ENCODE data around the gene GPR78.

Gene GPR78

DNA sequence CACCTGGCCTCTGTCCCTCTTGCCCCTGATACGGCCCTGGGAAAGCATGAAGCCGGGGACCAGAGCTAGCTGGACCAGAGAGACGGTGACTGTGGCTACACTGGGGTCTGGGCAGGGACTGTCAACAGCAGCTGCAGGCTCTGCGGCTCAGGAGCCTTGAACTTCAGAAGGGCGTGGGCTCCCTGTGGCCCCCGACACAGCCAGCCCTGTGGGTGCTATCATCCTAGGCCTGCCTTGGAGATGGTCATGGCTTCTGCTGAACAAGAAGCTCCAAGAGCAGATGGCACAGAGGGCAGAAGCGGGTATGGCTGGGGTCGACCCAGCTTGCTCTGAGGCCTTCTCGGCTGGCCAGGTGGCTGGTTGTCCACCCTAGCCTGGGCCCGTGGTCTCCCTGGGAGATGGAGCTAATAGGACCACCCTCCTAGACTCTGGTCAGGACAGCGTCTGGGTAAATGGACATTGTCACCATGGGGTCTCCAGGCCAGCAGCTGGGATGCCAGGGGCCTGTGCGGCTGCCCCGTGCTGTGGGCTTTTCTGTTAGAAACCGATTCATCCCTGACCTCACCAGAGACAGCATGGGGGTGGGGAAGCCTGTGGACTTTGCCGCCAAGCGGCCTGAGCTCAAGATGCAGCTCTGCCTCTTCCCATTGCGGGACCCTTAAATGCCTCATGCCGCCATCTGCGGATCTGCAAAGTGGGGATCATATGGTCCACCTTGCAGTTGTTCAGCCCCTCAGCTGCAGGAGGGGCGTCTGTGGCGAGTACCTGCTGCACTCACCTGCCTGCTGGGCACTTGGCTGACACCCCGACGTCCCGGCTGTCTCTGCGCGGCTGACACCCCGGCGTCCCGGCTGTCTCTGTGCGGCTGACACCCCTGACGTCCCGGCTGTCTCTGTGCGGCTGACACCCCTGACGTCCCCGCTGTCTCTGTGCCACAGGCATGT lies 33.5 kb downstream of the GPR78 start:
- no peak for TF ChIP-seq CTCF (IDR thresholded peaks at IDR 0.05; ENCODE audit: insufficient read depth, missing control alignments)
- no peak for FAIRE-seq
- no peak for DNase-seq (ENCODE audit: insufficient read length, low spot score)

- TF ChIP-seq CTCF (IDR thresholded peaks at IDR 0.05; ENCODE audit: insufficient read depth, missing control alignments) = no peak
- no peak for FAIRE-seq
- DNase-seq (ENCODE audit: insufficient read length, low spot score) = no peak
Measured at GRCh38 chr4:8614365-8615193, 34.4 kb downstream of the GPR78 start.

- TF ChIP-seq CTCF (IDR thresholded peaks at IDR 0.05; ENCODE audit: insufficient read depth, missing control alignments) = no peak
- DNase-seq (ENCODE audit: insufficient read length, low spot score) = no peak
- FAIRE-seq = no peak
Measured at GRCh38 chr4:8615366-8615765, 35.2 kb downstream of the GPR78 start.

- no peak for DNase-seq (ENCODE audit: insufficient read length, low spot score)
- TF ChIP-seq CTCF (IDR thresholded peaks at IDR 0.05; ENCODE audit: insufficient read depth, missing control alignments) = no peak
- FAIRE-seq = no peak
Measured at GRCh38 chr4:8615921-8616787, 36.0 kb downstream of the GPR78 start.

DNA sequence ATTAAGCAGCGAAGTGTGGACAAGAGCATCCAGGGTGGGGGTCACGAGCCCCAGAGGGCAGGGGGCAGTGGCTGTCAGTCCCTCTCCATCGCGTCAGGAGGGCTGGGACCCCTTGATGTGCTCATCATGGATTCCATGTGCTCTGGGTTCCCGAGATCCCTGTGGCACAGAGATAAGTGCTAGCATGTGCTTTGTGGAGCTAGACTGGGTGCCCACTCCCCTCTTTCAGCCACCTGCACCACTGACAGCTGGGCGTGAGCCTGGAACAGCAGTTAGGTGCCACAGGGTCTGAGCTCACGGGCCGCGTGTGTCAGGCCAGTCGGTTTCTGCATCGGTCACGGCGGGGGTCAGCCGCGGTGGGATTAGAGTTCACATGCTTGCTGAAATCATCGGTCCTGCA lies 36.6 kb downstream of the GPR78 start:
- no peak for TF ChIP-seq CTCF (IDR thresholded peaks at IDR 0.05; ENCODE audit: insufficient read depth, missing control alignments)
- DNase-seq (ENCODE audit: insufficient read length, low spot score) = no peak

DNA sequence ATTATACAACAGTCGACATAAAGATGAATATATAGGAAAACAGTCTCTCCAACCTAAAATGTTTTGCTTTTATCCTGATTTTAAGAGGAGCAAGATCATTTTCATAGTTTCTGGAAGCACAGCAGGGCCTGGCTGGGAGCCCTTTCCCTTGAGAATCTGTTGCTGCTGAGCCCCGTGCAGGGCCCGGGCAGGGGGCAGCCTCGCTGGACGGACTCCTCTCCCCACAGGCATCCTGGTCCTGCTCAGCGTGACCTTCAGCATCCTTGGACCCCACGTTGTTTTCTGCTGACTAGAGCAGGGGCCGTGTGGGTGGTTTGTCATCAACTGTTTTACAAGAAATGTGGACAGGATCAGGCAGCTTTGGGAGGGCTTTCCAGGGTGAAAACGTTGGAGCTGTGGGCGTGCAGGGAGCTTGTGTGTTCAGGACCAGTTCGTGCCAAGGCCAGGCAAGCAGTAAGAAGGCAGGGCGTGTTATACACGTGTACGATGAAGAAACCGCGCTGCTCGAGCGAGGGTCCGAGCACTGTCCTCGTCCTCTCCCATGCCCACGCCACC lies 37.4 kb downstream of the GPR78 start:
- no peak for FAIRE-seq
- DNase-seq (ENCODE audit: insufficient read length, low spot score) = no peak
- no peak for TF ChIP-seq CTCF (IDR thresholded peaks at IDR 0.05; ENCODE audit: insufficient read depth, missing control alignments)

More for the DNA sequence above, 36.6 kb downstream of the GPR78 start:
- no peak for FAIRE-seq
